Esophagus muscularis mucosa (tissue), 4 donors: Measurements from ENCODE around the gene CCDC148. TPM values are rescaled to one million over a fixed set of nuclear protein-coding genes. Genes with fewer than 3 reads are reported as not detected.

Source experiments
- DNase-seq: peaks from one replicate; pipeline ENCODE4 v3.0.0-alpha.2; 2017; ENCODE audit errors: extremely low spot score
- H3K27ac ChIP-seq, 4 donors: fragments of 200-600 bp; sonication (generic); replicated peaks in 1 of 4; 1 replicate in 3 of 4; 2 replicates in 1 of 4; pipeline ENCODE4 v1.5.1; 2016 to 2019; ENCODE audit warnings: mild to moderate bottlenecking in 1 of 4
- H3K27me3 ChIP-seq, 4 donors: fragments of 200-600 bp; sonication (generic); one replicate each; pipeline versions ENCODE4 v1.5.1 to v1.6.0; 2016 to 2019
- H3K36me3 ChIP-seq, 4 donors: fragments of 200-600 bp; sonication (generic); one replicate each; pipeline ENCODE4 v1.5.1; 2016 to 2019
- H3K4me1 ChIP-seq, 4 donors: fragments of 200-600 bp; sonication (generic); one replicate each; pipeline ENCODE4 v1.5.1; 2016 to 2019
- H3K4me3 ChIP-seq, 4 donors: fragments of 200-600 bp; sonication (generic); 1 replicate in 2 of 4; 2 replicates in 2 of 4; pipeline ENCODE4 v1.5.1; 2016 to 2019; ENCODE audit warnings: mild to moderate bottlenecking in 4 of 4, moderate library complexity in 1 of 4
- H3K9me3 ChIP-seq, 4 donors: fragments of 200-600 bp; sonication (generic); 1 replicate in 3 of 4; 2 replicates in 1 of 4; pipeline ENCODE4 v1.5.1; 2016 to 2019
- EP300 ChIP-seq: sonication (generic); formaldehyde crosslinking; IDR thresholded peaks from one replicate; pipeline ENCODE4 v1.6.1; 2017; ENCODE audit warnings: antibody characterized with exemption
- POLR2A ChIP-seq: fragments of 450-650 bp; IDR thresholded peaks from one replicate; pipeline ENCODE4 v1.6.1; 2017; ENCODE audit warnings: antibody characterized with exemption, moderate library complexity, mild to moderate bottlenecking, low read depth
- POLR2AphosphoS5 ChIP-seq, 2 donors: sonication (generic); formaldehyde crosslinking; IDR thresholded peaks; one replicate each; pipeline ENCODE4 v1.6.1; 2017; ENCODE audit warnings: antibody characterized with exemption in 2 of 2
- WGBS: methylation state at CpG from one replicate; pipeline ENCODE4 v1.1.5; 2018; 5-methylcytosine and 5-hydroxymethylcytosine counted together
- intact Hi-C: fragments of 100-400 bp; cut with DNase I; formaldehyde crosslinking; loops from one replicate; pipeline ENCODE4 v1.15.1; 2023
- total RNA-seq, 4 donors: library from RNA; depleted of rRNA; stranded (reverse); fragments of >200 nt; gene quantifications; one replicate each; pipeline versions ENCODE4 v1.1.0 to v1.2.1, GENCODE V29; 2016
- TF ChIP-seq, protein P1 (sequence below), 3 experiments: fragments of 200-600 bp in 2 of 3; fragments of 450-650 bp in 1 of 3; sonication (generic) in 2 of 3; IDR thresholded peaks; one replicate each; pipeline ENCODE4 v1.5.1; 2017 to 2019; ENCODE audit warnings: antibody characterized with exemption in 3 of 3, mild to moderate bottlenecking in 2 of 3, moderate library complexity in 1 of 3

The CCDC148 gene
- total RNA-seq, 4 donors from 2014 or later, result 2.1 to 3.7 (median 2.9) TPM

DNA sequence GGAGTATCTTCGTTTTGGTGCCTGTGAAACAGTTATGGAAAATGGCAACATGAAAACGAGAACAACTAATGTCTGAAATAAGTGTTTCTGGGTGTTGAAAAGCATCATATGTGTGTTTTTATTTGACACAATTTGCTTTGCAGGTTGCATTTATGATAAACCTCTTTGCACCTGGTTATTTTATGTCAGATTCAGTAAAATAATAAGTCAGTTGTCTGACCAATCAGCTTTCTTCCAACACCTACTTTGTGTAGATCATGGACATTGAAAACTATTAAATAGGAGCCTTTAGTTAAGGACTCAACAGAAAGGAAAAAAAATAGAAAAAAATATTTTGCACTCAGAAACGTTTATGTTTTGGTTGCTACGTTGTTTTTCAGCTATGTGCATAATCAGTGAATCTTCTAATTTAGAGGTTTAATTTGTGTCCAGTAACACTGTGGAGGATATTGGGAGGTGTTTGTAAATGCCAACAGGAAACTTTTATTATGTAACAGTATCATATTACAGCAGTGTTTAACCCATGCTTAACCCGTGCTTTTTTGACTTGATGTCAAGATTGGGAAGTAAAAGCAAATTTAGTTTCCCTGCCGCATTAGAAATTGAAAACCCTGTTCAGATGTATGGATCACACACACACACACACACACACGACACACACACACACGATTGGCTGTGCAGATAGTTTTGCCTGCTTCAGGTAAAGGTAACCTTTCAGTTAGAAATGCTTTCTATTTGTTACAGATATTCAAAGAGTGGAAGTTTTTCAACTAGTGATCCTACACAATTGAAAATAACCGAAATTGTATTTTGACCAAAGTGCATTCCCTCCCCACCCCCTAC is 2.8 kb upstream of the CCDC148 start:
- DNase-seq, result no peak
- H3K36me3 ChIP-seq, result no peaks in the 10 kb centered on the region
- WGBS, result 40% methylated on average over 9 of the region's 9 CpGs
- no peaks in the 10 kb centered on the region for H3K9me3 ChIP-seq
- no peaks in the 10 kb centered on the region for H3K27me3 ChIP-seq
- peak overlapping the region; percentile 92 to 99 (median 96) for H3K4me3 ChIP-seq
- peak overlapping the region; percentile 94 to 98 (median 96) for H3K27ac ChIP-seq
- peaks cover 35 to 67% (median 61%) of the 10 kb centered on the region in 4 donors for H3K4me1 ChIP-seq
- intact Hi-C loops, result loop anchor here (5.0 to 10.0 kb wide), 4 partner anchors 145 to 293 kb away; no protein-coding TSS in a partner anchor
- TF ChIP-seq POLR2AphosphoS5 (IDR thresholded peaks at IDR 0.05) (no peak), POLR2A (no peak), EP300 (no peak)
- TF ChIP-seq, protein P1, sequence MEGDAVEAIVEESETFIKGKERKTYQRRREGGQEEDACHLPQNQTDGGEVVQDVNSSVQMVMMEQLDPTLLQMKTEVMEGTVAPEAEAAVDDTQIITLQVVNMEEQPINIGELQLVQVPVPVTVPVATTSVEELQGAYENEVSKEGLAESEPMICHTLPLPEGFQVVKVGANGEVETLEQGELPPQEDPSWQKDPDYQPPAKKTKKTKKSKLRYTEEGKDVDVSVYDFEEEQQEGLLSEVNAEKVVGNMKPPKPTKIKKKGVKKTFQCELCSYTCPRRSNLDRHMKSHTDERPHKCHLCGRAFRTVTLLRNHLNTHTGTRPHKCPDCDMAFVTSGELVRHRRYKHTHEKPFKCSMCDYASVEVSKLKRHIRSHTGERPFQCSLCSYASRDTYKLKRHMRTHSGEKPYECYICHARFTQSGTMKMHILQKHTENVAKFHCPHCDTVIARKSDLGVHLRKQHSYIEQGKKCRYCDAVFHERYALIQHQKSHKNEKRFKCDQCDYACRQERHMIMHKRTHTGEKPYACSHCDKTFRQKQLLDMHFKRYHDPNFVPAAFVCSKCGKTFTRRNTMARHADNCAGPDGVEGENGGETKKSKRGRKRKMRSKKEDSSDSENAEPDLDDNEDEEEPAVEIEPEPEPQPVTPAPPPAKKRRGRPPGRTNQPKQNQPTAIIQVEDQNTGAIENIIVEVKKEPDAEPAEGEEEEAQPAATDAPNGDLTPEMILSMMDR (IDR thresholded peaks at IDR 0.05), result no peak

DNA sequence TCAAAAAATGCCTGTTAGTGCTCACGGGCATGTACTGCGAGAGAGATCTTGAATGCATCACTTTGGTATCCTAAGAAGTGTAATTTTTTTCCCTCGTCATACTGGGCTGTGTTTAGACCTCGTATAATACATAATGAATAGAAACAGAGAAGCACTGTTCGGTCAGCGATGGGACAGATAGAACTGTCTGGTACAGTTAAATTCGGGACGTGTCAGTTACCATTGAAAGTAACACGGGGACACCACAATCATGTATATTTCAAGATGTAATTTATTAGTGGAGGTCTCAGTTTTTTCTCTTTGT is 2.0 kb upstream of the CCDC148 start:
- peak overlapping the region; percentile 94 to 98 (median 96) for H3K27ac ChIP-seq
- H3K9me3 ChIP-seq, result no peaks in the 10 kb centered on the region
- intact Hi-C loops, result loop anchor here (5.0 to 10.0 kb wide), 3 partner anchors 146 to 294 kb away; no protein-coding TSS in a partner anchor
- no peaks in the 10 kb centered on the region for H3K36me3 ChIP-seq
- H3K27me3 ChIP-seq, result no peaks in the 10 kb centered on the region
- H3K4me3 ChIP-seq, result peak overlapping the region; percentile 92 to 99 (median 96)
- no peak for DNase-seq
- TF ChIP-seq POLR2A (no peak), POLR2AphosphoS5 (IDR thresholded peaks at IDR 0.05) (no peak), EP300 (no peak)
- TF ChIP-seq, protein P1 (IDR thresholded peaks at IDR 0.05), result no peak
- H3K4me1 ChIP-seq, result peaks cover 35 to 63% (median 54%) of the 10 kb centered on the region in 4 donors
- WGBS, result 14% methylated on average over 9 of the region's 9 CpGs

DNA sequence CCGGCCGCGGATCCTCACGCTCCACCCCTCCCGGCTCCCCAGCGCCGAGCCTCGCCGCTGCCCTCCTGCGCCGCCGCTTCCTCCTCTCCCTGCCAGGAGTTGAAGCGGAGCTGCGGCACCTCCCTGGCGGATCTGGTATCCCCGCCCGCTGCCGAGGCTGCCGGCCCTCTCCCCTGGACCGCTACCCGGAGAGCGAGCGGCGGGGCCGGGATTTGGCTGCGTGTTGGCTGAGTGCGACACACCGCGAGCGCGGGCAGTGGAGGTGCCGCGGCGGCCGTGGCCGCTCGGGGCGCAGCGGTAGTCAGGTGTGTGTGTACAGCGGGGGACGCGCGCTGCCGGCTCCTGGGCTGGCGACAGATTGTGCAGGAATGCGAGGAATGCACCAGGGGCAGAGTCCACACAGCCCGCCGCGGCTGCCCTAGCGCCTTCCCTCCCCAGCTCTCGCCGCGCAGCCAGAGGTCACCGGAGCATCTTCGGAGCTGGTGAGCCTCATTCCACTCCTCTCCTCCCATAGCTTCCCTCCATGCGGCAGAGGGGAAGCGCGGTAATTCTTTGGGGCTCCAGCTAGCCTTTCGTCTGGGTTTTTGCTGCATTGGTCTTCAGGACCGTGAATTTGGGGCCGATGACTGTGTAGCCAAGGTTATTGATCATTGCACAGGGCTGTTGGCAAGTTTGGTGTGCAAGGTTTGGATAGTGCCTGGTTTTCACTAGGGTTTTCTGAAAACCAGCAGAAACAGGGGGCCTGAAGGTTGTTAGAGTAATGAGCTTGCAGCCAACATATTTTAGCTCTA is 1.5 kb upstream of the CCDC148 start:
- no peaks in the 10 kb centered on the region for H3K27me3 ChIP-seq
- TF ChIP-seq POLR2AphosphoS5 (IDR thresholded peaks at IDR 0.05) (peak; percentile 65 to 77), POLR2A (peak; percentile 26), EP300 (no peak)
- TF ChIP-seq, protein P1 (IDR thresholded peaks at IDR 0.05), result peak in 2 of 3 experiments; percentile 37 to 57
- intact Hi-C loops, result loop anchor here (5.0 to 10.0 kb wide), 3 partner anchors 147 to 294 kb away; no protein-coding TSS in a partner anchor
- peaks cover 35 to 57% (median 50%) of the 10 kb centered on the region in 4 donors for H3K4me1 ChIP-seq
- H3K27ac ChIP-seq, result peak overlapping the region; percentile 94 to 98 (median 96)
- DNase-seq, result no peak
- peak overlapping the region; percentile 92 to 99 (median 96) for H3K4me3 ChIP-seq
- WGBS, result 1% methylated on average over 25 of the region's 61 CpGs
- no peaks in the 10 kb centered on the region for H3K36me3 ChIP-seq
- H3K9me3 ChIP-seq, result no peaks in the 10 kb centered on the region

DNA sequence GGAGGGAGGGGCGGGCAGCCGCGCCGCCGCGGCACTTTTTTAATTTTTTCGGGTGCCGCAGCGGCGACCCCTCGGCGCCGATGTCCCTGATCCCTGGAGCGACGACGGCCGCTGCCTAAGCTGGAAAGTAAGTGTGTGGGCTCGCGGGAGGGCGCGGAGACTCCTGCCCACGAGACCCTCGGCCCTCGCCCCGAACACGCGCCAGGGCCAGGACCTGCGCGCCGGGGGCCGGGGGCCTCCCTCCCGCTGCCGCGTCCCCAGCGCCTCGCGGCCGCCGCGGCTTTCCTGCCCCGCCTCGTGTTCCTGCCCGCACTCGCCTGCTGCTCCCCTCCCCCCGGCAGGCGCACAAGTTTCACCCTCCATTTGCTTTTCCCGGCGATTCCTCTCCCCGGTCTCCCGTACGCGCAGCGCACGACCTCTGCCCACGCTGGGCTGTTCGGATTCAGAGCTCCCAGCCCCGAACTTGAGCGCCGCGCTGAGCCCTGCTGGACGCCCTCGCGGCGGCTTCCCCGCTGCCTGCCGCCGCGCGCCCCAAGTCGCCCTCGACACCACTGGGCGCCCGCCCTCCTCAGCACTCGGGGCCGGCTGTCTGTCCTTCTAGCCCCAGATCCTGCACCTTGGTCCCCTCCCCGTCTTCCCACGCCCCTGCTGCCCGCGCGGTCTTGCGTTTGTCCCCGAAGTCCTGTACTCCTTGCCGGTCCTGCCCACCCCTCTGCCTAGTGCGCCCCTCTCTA is 706 bp upstream of the CCDC148 start:
- Histone ChIP-seq H3K27ac (peak overlapping the region; percentile 94 to 98 (median 96)), H3K4me1 (peaks cover 35 to 49% (median 44%) of the 10 kb centered on the region in 4 donors), H3K4me3 (peak overlapping the region; percentile 92 to 99 (median 96)), H3K9me3 (no peaks in the 10 kb centered on the region), H3K27me3 (no peaks in the 10 kb centered on the region), H3K36me3 (no peaks in the 10 kb centered on the region)
- DNase-seq, result no peak
- TF ChIP-seq EP300 (no peak), POLR2A (no peak), POLR2AphosphoS5 (IDR thresholded peaks at IDR 0.05) (peak in 1 of 2 donors; percentile 31)
- TF ChIP-seq, protein P1 (IDR thresholded peaks at IDR 0.05), result no peak
- intact Hi-C loops, result loop anchor here (5.0 to 10.0 kb wide), 3 partner anchors 148 to 295 kb away; no protein-coding TSS in a partner anchor
- 0% methylated on average over 37 of the region's 84 CpGs for WGBS
